Measurements from ENCODE around the gene GDPD1.

GDPD1 gene

DNA sequence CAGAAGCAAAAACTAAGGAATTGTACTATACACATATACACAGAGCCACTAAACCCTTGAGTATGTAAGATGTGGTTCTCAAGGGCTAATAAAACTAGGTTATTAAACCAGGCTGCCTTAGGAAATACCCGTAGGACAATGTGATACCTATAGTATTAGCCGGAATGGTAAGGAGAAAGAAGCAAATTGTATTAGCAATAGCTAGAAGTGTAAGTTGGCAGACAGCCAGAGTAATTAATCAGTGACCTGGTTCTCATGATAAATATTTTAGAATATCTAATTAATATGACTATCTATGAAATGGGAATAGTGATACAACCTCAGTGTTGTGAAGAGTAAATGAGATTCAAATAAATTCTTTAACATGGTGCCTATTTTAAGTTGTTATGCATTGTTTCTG, 18.6 kb downstream of the GDPD1 start:
- no peak for TF ChIP-seq CTCF (IDR thresholded peaks at IDR 0.05; ENCODE audit: control insufficient read depth, insufficient read depth, low read depth, low read length, missing control alignments)

DNA sequence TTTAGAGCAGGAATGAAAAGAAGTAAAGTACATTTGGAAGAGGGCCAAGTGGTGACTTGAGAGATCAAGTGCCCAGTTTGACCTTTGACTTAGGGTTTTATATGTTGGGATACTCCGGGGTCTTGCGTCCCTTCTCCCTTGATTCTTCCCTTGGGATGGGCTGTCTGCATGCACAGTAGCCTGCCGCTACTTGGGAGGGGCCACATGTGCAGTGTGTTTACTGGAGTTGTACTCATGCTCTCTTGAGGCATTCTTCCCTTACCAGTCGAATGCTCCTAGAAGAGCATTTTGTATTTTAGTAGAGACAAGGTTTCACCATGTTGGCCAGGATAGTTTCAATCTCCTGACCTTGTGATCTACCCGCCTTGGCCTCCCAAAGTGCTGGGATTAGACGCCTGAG, 23.8 kb downstream of the GDPD1 start:
- H3K4me3 ChIP-seq (ENCODE audit: control insufficient read depth, low read depth, low read length) = no peak overlapping the region
- TF ChIP-seq CTCF (IDR thresholded peaks at IDR 0.05; ENCODE audit: control insufficient read depth, insufficient read depth, low read depth, low read length, missing control alignments) = no peak

More for the DNA sequence above, 18.6 kb downstream of the GDPD1 start:
- no peak for DNase-seq (ENCODE audit: low read depth)
- H3K4me3 ChIP-seq (ENCODE audit: control insufficient read depth, low read depth, low read length) = no peak overlapping the region

GRCh38 chr17:59254742-59255141, 34.4 kb downstream of the GDPD1 start:
- no peak for TF ChIP-seq CTCF (IDR thresholded peaks at IDR 0.05; ENCODE audit: control insufficient read depth, insufficient read depth, low read depth, low read length, missing control alignments)
- no peak overlapping the region for H3K4me3 ChIP-seq (ENCODE audit: control insufficient read depth, low read depth, low read length)
- DNase-seq (ENCODE audit: low read depth) = no peak

More for the DNA sequence above, 23.8 kb downstream of the GDPD1 start:
- DNase-seq (ENCODE audit: low read depth) = no peak

- no peak overlapping the region for H3K4me3 ChIP-seq (ENCODE audit: control insufficient read depth, low read depth, low read length)
- no peak for TF ChIP-seq CTCF (IDR thresholded peaks at IDR 0.05; ENCODE audit: control insufficient read depth, insufficient read depth, low read depth, low read length, missing control alignments)
- DNase-seq (ENCODE audit: low read depth) = no peak
Measured at GRCh38 chr17:59257101-59257500, 36.8 kb downstream of the GDPD1 start.

DNA sequence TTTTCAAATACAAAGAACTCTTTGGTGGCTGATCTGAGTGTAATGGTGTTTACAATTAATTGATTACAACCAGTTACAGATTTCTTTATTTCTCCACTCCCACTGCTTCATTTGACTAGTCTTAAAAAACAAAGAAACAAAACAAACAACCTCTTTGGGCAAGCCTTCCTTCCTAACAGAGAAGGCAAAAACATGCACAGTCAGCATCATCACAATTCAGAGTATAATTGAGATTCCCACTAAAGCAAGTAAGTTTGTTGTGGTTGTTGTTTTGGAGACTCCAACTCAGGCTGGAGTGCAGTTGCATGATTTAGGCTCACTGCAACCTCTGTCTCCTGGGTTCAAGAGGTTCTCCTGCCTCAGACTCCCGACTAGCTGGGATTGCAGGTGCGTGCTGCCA, 40.4 kb downstream of the GDPD1 start:
- DNase-seq (ENCODE audit: low read depth) = no peak
- H3K4me3 ChIP-seq (ENCODE audit: control insufficient read depth, low read depth, low read length) = no peak overlapping the region

DNA sequence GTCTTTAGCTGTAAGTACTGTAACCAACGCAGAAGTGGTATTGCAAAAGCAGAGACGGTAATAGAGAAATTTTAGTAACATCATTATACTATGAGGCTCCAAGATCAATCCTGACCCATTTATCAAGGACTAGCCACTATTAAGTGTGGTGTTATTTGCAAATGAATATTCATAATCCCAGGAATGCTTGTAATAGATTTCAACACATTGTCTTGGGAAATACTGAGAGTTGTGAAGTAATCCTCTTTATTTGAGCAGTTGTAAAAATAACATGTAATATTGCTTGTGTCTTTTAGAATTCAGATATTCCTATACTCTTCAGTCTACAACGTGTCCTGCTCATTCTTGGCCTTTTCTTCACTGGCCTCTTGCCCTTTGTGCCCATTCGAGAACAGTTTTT, 46.4 kb downstream of the GDPD1 start:
- TF ChIP-seq CTCF (IDR thresholded peaks at IDR 0.05; ENCODE audit: control insufficient read depth, insufficient read depth, low read depth, low read length, missing control alignments) = no peak
- H3K4me3 ChIP-seq (ENCODE audit: control insufficient read depth, low read depth, low read length) = no peak overlapping the region
- DNase-seq (ENCODE audit: low read depth) = no peak

More for the DNA sequence above, 40.4 kb downstream of the GDPD1 start:
- no peak for TF ChIP-seq CTCF (IDR thresholded peaks at IDR 0.05; ENCODE audit: control insufficient read depth, insufficient read depth, low read depth, low read length, missing control alignments)

GRCh38 chr17:59267776-59268175, 47.5 kb downstream of the GDPD1 start:
- no peak for TF ChIP-seq CTCF (IDR thresholded peaks at IDR 0.05; ENCODE audit: control insufficient read depth, insufficient read depth, low read depth, low read length, missing control alignments)
- no peak overlapping the region for H3K4me3 ChIP-seq (ENCODE audit: control insufficient read depth, low read depth, low read length)
- DNase-seq (ENCODE audit: low read depth) = no peak
